IMR-90 (cell line): Measurements from ENCODE around the gene LRRC8C. TPM values are rescaled to one million over a fixed set of nuclear protein-coding genes. Genes with fewer than 3 reads are reported as not detected.
A peak's percentile ranks its signal among the peaks of the same experiment; 100 is the strongest.

ENCODE experiments used
- ATAC-seq: fragments of 200-7000 bp; cut with Tn5 transposase; 2 replicates; pipeline ENCODE4 v1.9.1; 2020; ENCODE audit warnings: low read depth, mild to moderate bottlenecking, moderate library complexity
- BruUV-seq: library from RNA; stranded (reverse); fragments of 400-500 nt; replicated peaks from 2 replicates; lab custom pipeline; 2021; lab: Mats Ljungman, UMichigan
- CTCF ChIA-PET: fragments of 300-600 bp; formaldehyde crosslinking; extraction: SDS; loops from one replicate; lab custom pipeline; 2021; ENCODE audit warnings: antibody characterized with exemption; lab: Yijun Ruan, JAX
- POLR2A ChIA-PET: fragments of 300-600 bp; sonication (Branson Sonifier 250); formaldehyde crosslinking; loops from one replicate; lab custom pipeline; 2022; ENCODE audit warnings: antibody characterized with exemption; ENCODE audit not compliant: unreplicated experiment; lab: Charles Lee
- DNase-seq: peaks from one replicate; pipeline ENCODE4 v3.0.0; 2013
- H2AFZ ChIP-seq: replicated peaks from 2 replicates; pipeline ENCODE3; 2013; ENCODE audit warnings: low read length, mild to moderate bottlenecking; ENCODE audit not compliant: poor library complexity
- H2AK5ac ChIP-seq: 2 replicates; pipeline ENCODE4 v1.6.1; 2013; ENCODE audit warnings: low read depth, low read length, inconsistent platforms
- H2AK9ac ChIP-seq: replicated peaks from 2 replicates; pipeline ENCODE3; 2013; ENCODE audit warnings: mild to moderate bottlenecking, low read depth, low read length, moderate library complexity; ENCODE audit not compliant: poor library complexity
- H2BK120ac ChIP-seq: 2 replicates; pipeline ENCODE4 v1.6.1; 2013; ENCODE audit warnings: low read depth, low read length, inconsistent platforms
- H2BK15ac ChIP-seq: 3 replicates; pipeline ENCODE4 v1.6.1; 2013; ENCODE audit warnings: low read depth, low read length, inconsistent platforms
- H2BK20ac ChIP-seq: 2 replicates; pipeline ENCODE4 v1.6.1; 2013; ENCODE audit warnings: low read depth, mild to moderate bottlenecking, inconsistent platforms, low read length, moderate library complexity
- H2BK5ac ChIP-seq: 2 replicates; pipeline ENCODE4 v1.6.1; 2013; ENCODE audit warnings: mild to moderate bottlenecking, low read depth, low read length, inconsistent platforms; ENCODE audit not compliant: poor library complexity, severe bottlenecking
- H3K14ac ChIP-seq: replicated peaks from 2 replicates; pipeline ENCODE4 v1.6.1; 2013; ENCODE audit warnings: low read depth, low read length, inconsistent platforms
- H3K18ac ChIP-seq: 2 replicates; pipeline ENCODE4 v1.6.1; 2013; ENCODE audit warnings: low read depth, low read length, control low read depth
- H3K23ac ChIP-seq: 2 replicates; pipeline ENCODE4 v1.6.1; 2013; ENCODE audit warnings: low read depth, low read length, inconsistent platforms
- H3K27ac ChIP-seq: 2 replicates; pipeline ENCODE4 v1.5.1; 2013; ENCODE audit warnings: mild to moderate bottlenecking, control low read depth, low read length; ENCODE audit not compliant: insufficient read depth
- H3K27me3 ChIP-seq: 2 replicates; pipeline ENCODE4 v1.6.1; 2013; ENCODE audit warnings: low read length; ENCODE audit not compliant: control insufficient read depth, insufficient read depth
- H3K36me3 ChIP-seq: 2 replicates; pipeline ENCODE4 v1.6.1; 2013; ENCODE audit warnings: low read length, mixed read lengths; ENCODE audit not compliant: control insufficient read depth, insufficient read depth
- H3K4ac ChIP-seq: 2 replicates; pipeline ENCODE4 v1.6.1; 2013; ENCODE audit warnings: low read depth, low read length, inconsistent platforms
- H3K4me1 ChIP-seq: 2 replicates; pipeline ENCODE4 v1.6.1; 2013; ENCODE audit warnings: low read length, mixed read lengths; ENCODE audit not compliant: control insufficient read depth, insufficient read depth
- H3K4me2 ChIP-seq: 2 replicates; pipeline ENCODE4 v1.6.1; 2013; ENCODE audit warnings: low read depth, mild to moderate bottlenecking, control low read depth, low read length, moderate library complexity
- H3K4me3 ChIP-seq: 2 replicates; pipeline ENCODE4 v1.5.1; 2013; ENCODE audit warnings: low read depth, mild to moderate bottlenecking, control low read depth, low read length, moderate library complexity; ENCODE audit not compliant: insufficient read depth
- H3K56ac ChIP-seq: 2 replicates; pipeline ENCODE4 v1.6.1; 2013; ENCODE audit warnings: low read length, inconsistent platforms; ENCODE audit not compliant: insufficient read depth; ENCODE audit errors: extremely low read depth
- H3K79me1 ChIP-seq, 2 experiments: 2 replicates each; pipeline ENCODE4 v1.6.1; 2013; ENCODE audit warnings: low read length in 2 of 2, inconsistent platforms in 1 of 2, low read depth in 1 of 2
- H3K9ac ChIP-seq: 2 replicates; pipeline ENCODE4 v1.6.1; 2013; ENCODE audit warnings: low read depth, low read length, control low read depth
- H3K9me1 ChIP-seq: 2 replicates; pipeline ENCODE4 v1.6.1; 2013; ENCODE audit warnings: low read length, inconsistent platforms; ENCODE audit not compliant: insufficient read depth
- H3K9me3 ChIP-seq: 2 replicates; pipeline ENCODE4 v1.6.1; 2013; ENCODE audit warnings: low read length; ENCODE audit not compliant: control insufficient read depth, insufficient read depth
- H4K20me1 ChIP-seq: 2 replicates; pipeline ENCODE4 v1.6.1; 2013; ENCODE audit warnings: low read length, inconsistent platforms; ENCODE audit not compliant: insufficient read depth
- H4K5ac ChIP-seq: 2 replicates; pipeline ENCODE4 v1.6.1; 2013; ENCODE audit warnings: mild to moderate bottlenecking, low read depth, low read length, control low read depth
- H4K8ac ChIP-seq, 2 experiments: 2 replicates each; pipeline ENCODE4 v1.6.1; 2013; ENCODE audit warnings: low read depth in 2 of 2, low read length in 2 of 2, control low read depth in 1 of 2, inconsistent platforms in 1 of 2
- H4K91ac ChIP-seq: 2 replicates; pipeline ENCODE4 v1.6.1; 2013; ENCODE audit warnings: low read depth, low read length, inconsistent platforms; ENCODE audit not compliant: insufficient read depth
- BHLHE40 ChIP-seq: fragments of 150-350 bp; IDR thresholded peaks from 2 replicates; pipeline ENCODE4 v1.6.1; 2016; ENCODE audit warnings: mild to moderate bottlenecking, low read depth, low read length
- MAFK ChIP-seq: IDR thresholded peaks from 2 replicates; pipeline ENCODE4 v1.6.1; 2012; ENCODE audit warnings: low read depth, low read length, improper control_type of control experiment
- MAZ ChIP-seq: IDR thresholded peaks from 2 replicates; pipeline ENCODE4 v1.6.1; 2012; ENCODE audit warnings: low read depth, mild to moderate bottlenecking, low read length, improper control_type of control experiment, moderate library complexity, borderline replicate concordance
- RAD21 ChIP-seq: IDR thresholded peaks from 2 replicates; pipeline ENCODE4 v1.6.1; 2012; ENCODE audit warnings: low read length, improper control_type of control experiment
- RFX5 ChIP-seq: IDR thresholded peaks from 2 replicates; pipeline ENCODE4 v1.8.0; 2012; ENCODE audit warnings: low read depth, mild to moderate bottlenecking, low read length, moderate library complexity
- WGBS, 2 experiments: methylation state at CpG; one replicate each; pipeline versions ENCODE4 v1.1.5 to v1.1.7; 2013; ENCODE audit warnings: missing lambda C conversion rate in 2 of 2; ENCODE audit not compliant: insufficient read length in 1 of 2; ENCODE audit errors: extremely low coverage in 2 of 2; 5-methylcytosine and 5-hydroxymethylcytosine counted together
- dilution Hi-C: fragments of 300-500 bp; cut with HindIII; formaldehyde crosslinking; loops from one replicate; pipeline ENCODE4 v1.14.3; 2018; ENCODE audit warnings: low sequenced_read_pairs; ENCODE audit not compliant: unreplicated experiment
- in situ Hi-C: fragments of 300-500 bp; cut with MboI; formaldehyde crosslinking; loops from 3 replicates; pipeline ENCODE4 v1.14.3; 2019; ENCODE audit warnings: low sequenced_read_pairs, inconsistent platforms, mixed read lengths
- intact Hi-C: fragments of 100-400 bp; cut with micrococcal nuclease; formaldehyde crosslinking; loops from 2 replicates; pipeline ENCODE4 v1.10.0; 2022
- polyA plus RNA-seq, 3 experiments: library from polyadenylated mRNA; depleted of rRNA; stranded (reverse); fragments of >200 nt; gene quantifications; 2 replicates each; pipeline ENCODE4 v1.2.3, GENCODE V29; 2012; ENCODE audit warnings: low replicate concordance in 1 of 3
- total RNA-seq: library from RNA; depleted of rRNA; stranded (reverse); fragments of >200 nt; gene quantifications from 2 replicates; pipeline ENCODE4 v1.2.3, GENCODE V29; 2012
- TF ChIP-seq, protein P1 (sequence below): fragments of 150-350 bp; IDR thresholded peaks from 2 replicates; pipeline ENCODE4 v1.6.1; 2017; ENCODE audit warnings: mild to moderate bottlenecking, antibody characterized with exemption, low read length, low read depth

LRRC8C gene
- total and polyA plus RNA-seq, 2 of the 4 experiments (the other 2 are of a cell fraction): 6.5 to 12.9 TPM

DNA sequence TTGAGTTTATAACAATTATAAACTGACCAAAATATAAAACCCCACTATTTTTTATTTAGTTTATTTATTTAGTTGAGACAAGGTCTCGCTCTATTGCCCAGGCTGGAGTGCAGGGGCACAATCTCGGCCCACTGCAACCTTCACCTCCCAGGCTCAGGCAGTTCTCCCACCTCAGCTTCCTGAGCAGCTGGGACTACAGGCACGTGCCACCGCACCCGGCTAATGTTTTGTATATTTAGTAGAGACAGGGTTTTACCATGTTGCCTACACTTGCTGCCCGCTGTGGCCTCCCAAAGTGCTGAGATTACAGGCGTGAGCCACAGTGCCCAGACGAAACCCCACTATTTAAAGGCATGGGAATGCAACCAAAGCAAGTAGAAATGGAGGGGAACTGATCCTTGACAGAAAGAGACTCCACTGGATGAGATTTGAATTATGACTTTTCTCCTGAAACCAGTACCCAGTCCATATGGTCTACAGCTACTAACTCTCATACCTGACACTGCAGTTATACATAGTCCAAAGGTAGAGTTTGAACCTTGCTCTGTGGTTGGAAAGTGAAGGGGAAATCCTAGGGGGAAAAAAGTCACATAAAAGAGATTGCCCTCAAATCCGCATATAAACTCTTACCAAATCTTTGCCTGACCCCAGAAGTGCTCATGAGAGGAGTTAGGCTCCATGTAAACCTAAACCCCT is 11.3 kb downstream of the LRRC8C start:
- DNase-seq: no peak
- peaks cover 9 to 31% of the 10 kb centered on the region in 2 experiments for H3K79me1 ChIP-seq
- no peaks in the 10 kb centered on the region for H3K9me3 ChIP-seq
- no peak overlapping the region for H2BK5ac ChIP-seq
- H4K8ac ChIP-seq: no peak overlapping the region
- peaks cover 3% of the 10 kb centered on the region; the same call in 1 of the 2 replicates for H3K9me1 ChIP-seq
- H3K18ac ChIP-seq: no peak overlapping the region
- H2BK15ac ChIP-seq: no peak overlapping the region
- H3K56ac ChIP-seq: no peak overlapping the region
- no CpG with 5 or more reads among the region's 9 CpGs for WGBS, 2 experiments
- POLR2A ChIA-PET: no interaction called here
- in situ Hi-C loops (no loop called here), dilution Hi-C loops (no loop called here), intact Hi-C loops (loop anchor here (10.0 kb wide), 1 partner anchor 1889 kb away; no protein-coding TSS in a partner anchor)
- H3K4me1 ChIP-seq: no peaks in the 10 kb centered on the region; the same call in 1 of the 2 replicates
- no peaks in the 10 kb centered on the region for H3K36me3 ChIP-seq
- ATAC-seq: no peak
- no peak overlapping the region for H2AK9ac ChIP-seq
- 0 out of 2 replicates have a peak overlapping the region, but pooled peaks have one; percentile 24 for H3K23ac ChIP-seq
- no peaks in the 10 kb centered on the region; the same call in none of the 2 replicates for H4K20me1 ChIP-seq
- no peak overlapping the region for H3K4ac ChIP-seq
- no peak overlapping the region for H2BK120ac ChIP-seq
- no peaks in the 10 kb centered on the region for H3K27me3 ChIP-seq
- no peak overlapping the region for H2BK20ac ChIP-seq
- TF ChIP-seq RAD21: no peak
- TF ChIP-seq MAFK: no peak
- TF ChIP-seq RFX5: no peak
- TF ChIP-seq BHLHE40: no peak
- TF ChIP-seq MAZ: no peak
- TF ChIP-seq, protein P1, sequence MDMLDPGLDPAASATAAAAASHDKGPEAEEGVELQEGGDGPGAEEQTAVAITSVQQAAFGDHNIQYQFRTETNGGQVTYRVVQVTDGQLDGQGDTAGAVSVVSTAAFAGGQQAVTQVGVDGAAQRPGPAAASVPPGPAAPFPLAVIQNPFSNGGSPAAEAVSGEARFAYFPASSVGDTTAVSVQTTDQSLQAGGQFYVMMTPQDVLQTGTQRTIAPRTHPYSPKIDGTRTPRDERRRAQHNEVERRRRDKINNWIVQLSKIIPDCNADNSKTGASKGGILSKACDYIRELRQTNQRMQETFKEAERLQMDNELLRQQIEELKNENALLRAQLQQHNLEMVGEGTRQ: no peak
- CTCF ChIA-PET: no interaction called here
- H3K4me2 ChIP-seq: no peak overlapping the region
- no peak overlapping the region for H3K4me3 ChIP-seq
- no peak overlapping the region for H2AK5ac ChIP-seq
- no peak overlapping the region for H2AFZ ChIP-seq
- no TSS peak for BruUV-seq
- peak overlapping the region; percentile 53; the same call in 1 of the 2 replicates for H4K5ac ChIP-seq
- no peak overlapping the region for H4K91ac ChIP-seq
- H3K14ac ChIP-seq: no peak overlapping the region
- no peak overlapping the region for H3K9ac ChIP-seq
- no peak overlapping the region for H3K27ac ChIP-seq
